COLO829 (cell line): ENCODE measurements around the gene HIGD1A.

Source experiments
- DNase-seq: peaks from one replicate; pipeline ENCODE4 v3.0.0; 2012; ENCODE audit warnings: low spot score

HIGD1A gene

DNA sequence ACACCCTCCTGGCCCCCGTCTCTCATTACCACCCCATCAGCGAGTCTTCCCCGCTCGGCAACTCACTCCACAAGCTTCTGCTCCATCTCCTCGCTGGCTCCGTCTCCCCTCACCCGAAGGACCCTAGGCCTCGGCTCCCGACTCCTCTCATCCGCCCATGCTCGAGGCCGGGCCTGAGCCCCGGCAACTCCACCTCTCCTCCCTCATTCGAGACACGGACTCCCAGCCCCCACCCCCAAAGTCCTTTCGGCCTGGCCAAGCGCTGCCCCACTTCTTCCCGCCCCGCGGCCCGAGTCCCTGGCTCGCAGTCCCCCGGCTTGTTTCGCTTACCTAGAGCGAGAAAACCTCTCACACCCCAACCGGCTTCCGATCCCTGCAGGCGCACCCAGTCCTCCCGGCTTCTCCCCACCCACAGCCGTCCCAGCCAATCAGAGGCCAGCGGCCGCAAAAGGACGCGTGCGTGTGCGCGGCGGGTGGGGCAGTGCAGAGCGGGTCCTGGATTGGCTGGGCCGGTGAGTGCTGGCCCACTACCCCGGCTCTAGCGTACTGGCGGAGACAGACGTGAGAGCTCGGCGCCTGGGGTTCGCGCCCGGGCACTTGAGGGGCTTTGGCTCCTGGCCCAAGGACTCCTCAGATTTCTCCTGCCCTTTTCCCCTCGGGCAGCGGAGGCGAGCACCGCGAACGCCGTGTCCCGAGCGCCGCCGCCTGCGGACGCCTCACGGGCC lies at the start of gene HIGD1A:
Gene HIGD1A, minus strand, starts transcription at position 385 of the 725 bp plus-strand sequence. CDS start 10,237 bp downstream, outside the sequence.
- DNase-seq = peak; percentile 90

DNA sequence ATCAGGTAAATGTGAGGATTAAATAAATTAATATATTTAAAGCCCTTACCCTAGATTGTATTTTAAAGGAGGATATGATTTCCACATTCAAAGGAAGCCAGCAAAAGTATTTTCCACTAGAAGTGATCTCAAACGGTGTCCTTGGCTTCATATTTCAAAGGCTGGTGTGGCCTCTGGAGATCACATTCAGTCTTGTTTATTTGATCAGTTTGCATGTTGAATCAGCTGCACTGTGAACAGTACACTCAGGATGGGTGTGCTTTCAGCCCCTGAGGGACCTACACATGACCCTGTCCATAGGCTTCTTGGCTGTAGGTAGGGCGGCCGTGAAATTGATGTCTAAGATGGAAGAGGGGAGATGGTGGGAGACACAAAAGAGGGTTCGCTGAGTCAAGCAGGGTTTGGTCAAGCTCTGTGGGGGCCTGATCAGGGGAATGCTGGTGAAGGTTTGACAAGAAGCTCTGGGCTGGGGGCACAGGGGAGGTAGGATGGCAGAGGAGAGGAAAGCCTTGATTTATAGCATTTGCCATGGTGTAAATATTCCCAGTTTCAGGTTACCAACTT lies 49.5 kb upstream of the HIGD1A start:
- DNase-seq = no peak

- DNase-seq = no peak
Measured at GRCh38 chr3:42853056-42853455, 48.8 kb upstream of the HIGD1A start.

- no peak for DNase-seq
Measured at GRCh38 chr3:42852441-42852840, 48.2 kb upstream of the HIGD1A start.

- no peak for DNase-seq
Measured at GRCh38 chr3:42851228-42851834, 47.0 kb upstream of the HIGD1A start.

- DNase-seq = no peak
Measured at GRCh38 chr3:42850263-42850662, 46.0 kb upstream of the HIGD1A start.

DNA sequence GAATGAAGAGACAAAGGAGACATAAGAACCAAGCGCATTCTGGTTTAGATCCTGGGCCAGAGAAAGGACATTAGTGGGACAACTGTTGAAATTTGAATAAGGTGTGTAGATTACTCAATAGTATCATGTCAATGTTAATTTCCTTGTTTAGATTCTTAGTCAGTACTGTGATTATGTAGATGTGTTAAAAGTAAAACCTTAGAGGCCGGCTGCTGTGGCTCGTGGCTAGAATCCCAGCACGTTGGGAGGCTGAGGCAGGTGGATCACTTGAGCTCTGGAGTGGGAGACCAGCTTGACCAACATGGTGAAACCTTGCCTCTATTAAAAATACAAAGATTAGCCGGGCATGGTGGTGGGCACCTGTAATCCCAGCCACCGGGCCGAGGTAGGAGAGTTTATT lies 44.7 kb upstream of the HIGD1A start:
- DNase-seq = no peak

GRCh38 chr3:42847731-42848130 lies 43.4 kb upstream of the HIGD1A start:
- no peak for DNase-seq

- DNase-seq = no peak
Measured at GRCh38 chr3:42846685-42847522, 42.6 kb upstream of the HIGD1A start.

DNA sequence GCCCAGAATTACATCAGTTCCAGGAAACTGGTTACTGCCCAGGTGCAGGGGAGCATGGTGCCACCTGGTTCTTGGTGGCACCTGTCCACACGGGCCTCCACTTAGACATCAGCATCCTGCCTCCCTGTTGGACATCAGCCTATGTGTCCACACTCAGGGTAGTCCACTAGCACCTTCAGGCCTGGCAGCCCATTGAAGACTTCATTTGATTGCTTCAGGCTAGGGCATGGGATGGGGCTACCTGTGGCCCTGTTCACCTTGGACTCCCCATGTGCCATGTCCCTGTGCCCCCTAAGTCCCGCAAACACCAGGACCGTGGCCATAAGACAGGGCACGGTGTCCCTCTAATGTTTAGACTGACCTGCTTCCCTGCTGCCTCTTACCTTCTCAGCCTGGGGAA lies 40.5 kb upstream of the HIGD1A start:
- no peak for DNase-seq

- DNase-seq = no peak
Measured at GRCh38 chr3:42844412-42844713, 40.1 kb upstream of the HIGD1A start.

- no peak for DNase-seq
Measured at GRCh38 chr3:42843713-42844411, 39.6 kb upstream of the HIGD1A start.

GRCh38 chr3:42841332-42841731 lies 37.0 kb upstream of the HIGD1A start:
- DNase-seq = no peak

DNA sequence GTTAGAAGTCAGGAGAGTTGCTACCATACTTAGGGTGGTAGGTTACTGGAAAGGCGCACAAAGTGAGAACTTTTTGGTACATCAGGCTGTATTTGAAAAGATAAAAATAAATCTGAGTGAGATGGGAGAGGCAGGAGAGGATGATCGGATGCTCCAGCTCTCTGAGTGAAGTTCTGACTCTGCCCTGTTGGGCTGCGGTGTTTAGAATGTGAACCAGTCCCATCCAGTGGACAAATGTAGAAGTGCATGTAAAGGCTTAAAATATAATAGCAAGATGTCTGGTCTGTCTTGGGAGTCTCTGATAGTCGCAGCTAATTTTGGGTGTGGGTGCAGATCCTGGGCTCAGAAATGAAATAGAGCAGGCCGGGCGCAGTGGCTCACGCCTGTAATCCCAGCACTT lies 35.3 kb upstream of the HIGD1A start:
- DNase-seq = peak; percentile 79

DNA sequence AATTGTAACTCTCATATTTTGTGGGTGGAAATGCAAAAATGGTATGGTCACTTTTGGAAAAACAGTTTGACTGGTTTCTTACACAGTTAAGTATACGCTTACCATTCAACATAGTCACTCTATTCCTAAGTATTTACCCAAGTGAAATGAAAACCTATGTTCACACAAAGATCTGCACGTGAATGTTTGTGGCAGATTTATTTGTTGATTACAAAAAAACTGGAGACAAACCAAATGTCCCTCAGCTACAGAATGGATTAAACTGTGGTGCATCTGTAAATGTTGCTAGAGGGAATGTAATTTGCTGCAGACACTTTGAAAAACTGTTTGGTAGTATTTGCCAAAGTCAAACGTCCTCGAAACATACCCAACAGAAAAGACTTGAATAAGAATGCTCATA lies 34.3 kb upstream of the HIGD1A start:
- DNase-seq = no peak

GRCh38 chr3:42836150-42837123 lies 32.1 kb upstream of the HIGD1A start:
- no peak for DNase-seq

- DNase-seq = peak; percentile 81
Measured at GRCh38 chr3:42831321-42831713, 27.0 kb upstream of the HIGD1A start.

DNA sequence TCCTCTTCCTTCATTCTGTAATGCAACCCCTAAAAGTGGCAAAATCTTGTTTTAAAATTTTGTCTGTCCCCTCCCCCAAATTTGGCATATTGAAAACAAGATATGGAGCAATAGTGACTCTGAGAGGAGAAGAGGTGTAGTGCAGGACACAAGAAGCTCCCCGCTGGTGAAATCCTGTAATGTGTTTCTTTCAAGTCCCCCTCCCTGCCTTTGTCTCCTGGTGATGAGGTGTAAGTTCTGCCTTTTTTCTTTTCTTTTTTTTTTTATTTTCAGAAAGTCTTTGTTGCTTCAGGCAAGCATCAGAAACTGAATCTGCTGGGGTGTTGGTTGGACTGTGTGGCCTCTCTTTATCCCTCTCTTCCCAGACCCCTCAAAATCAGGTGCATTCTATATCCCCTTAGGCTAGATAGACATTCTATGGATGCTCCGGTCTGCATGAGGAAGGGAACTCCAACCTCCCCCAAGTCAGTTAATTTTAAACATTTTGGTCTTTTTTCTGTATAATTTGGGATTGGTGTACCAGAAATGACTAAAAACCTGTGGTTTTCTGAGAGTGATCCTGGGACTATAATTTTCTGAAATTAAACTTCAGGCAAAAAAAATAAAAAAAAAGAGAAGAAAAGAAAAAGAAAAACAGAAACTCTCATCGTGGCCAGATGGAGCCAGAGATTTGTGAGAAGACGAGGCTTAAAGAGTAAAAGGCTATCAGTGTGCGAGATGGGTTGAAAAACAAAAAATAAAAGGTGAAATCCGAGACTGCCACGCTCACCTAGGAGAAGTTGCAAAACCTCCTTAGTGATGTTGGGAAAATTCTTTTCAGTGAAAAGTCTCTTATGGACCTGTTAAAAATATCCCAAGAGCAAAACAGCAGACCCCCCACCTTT lies 26.4 kb upstream of the HIGD1A start:
- DNase-seq = peak; percentile 56

DNA sequence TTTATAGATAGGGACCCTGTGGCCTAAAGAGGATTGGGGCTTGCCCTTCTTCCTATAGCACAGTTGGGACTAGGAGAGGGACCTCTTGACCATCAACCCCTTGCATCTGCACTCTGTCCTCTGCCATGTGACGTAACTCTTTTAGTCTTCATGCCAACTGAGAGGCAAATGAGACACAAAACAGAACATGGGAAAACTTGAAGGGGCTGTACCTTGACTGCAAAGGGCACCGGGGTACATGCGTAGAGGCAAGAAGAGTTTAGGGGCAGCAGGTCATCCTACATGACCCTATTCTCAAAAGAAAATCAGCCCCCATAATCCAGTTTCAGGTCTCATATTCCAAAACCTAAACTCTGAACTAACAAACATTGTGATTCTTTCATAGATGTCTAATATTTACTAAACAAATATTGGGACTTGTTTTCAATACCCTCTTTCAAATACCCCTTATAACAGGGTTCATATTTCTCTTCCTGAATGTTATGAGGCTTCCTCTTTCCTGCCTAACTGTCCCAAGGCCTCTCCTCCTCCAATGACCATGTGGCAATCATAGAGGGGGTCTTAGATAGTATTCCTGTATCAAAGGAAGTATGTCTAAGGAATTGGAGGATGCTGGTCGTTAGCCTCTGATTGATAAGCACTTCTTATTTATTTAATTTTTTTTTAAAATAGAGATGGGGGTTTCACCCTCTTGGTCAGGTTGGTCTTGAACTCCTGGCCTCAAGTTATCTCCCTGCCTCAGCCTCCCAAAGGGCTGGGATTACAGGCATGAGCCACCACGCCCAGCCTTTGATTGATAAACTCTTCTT lies 25.5 kb upstream of the HIGD1A start:
- no peak for DNase-seq
